PC-9 (cell line): Measurements from ENCODE around the gene SETD3.

Source experiments
- CTCF ChIP-seq: fragments of 200-600 bp; sonication (generic); conservative IDR thresholded peaks from 2 replicates; pipeline ENCODE4 v1.6.1; 2017; ENCODE audit warnings: mixed run types, antibody characterized with exemption, mild to moderate bottlenecking, moderate library complexity
- EZH2 ChIP-seq: fragments of 200-600 bp; sonication (generic); IDR thresholded peaks from 2 replicates; pipeline ENCODE4 v1.8.0; 2017; ENCODE audit warnings: antibody characterized with exemption, low read depth

- TF ChIP-seq CTCF (no peak), EZH2 (no peak)
Measured at GRCh38 chr14:99436247-99437180, 44.1 kb downstream of the SETD3 start.
